GM12878 (cell line): Measurements from ENCODE around the gene CEP126. TPM values are rescaled to one million over a fixed set of nuclear protein-coding genes. Genes with fewer than 3 reads are reported as not detected.

ENCODE experiments used
- ATAC-seq: fragments of 200-7000 bp; cut with Tn5 transposase; 3 replicates; pipeline ENCODE4 v1.9.1; 2020; ENCODE audit warnings: mild to moderate bottlenecking, moderate library complexity
- BruUV-seq: library from RNA; stranded (reverse); fragments of 400-500 nt; replicated peaks from 2 replicates; lab custom pipeline; 2021; lab: Mats Ljungman, UMichigan
- CTCF ChIA-PET: fragments of 300-600 bp; sonication (Branson Sonifier 250); formaldehyde crosslinking; extraction: SDS; loops from one replicate; lab custom pipeline; 2021; ENCODE audit warnings: inconsistent platforms; lab: Yijun Ruan, JAX
- POLR2A ChIA-PET: fragments of 350-600 bp; formaldehyde crosslinking; extraction: SDS; loops from one replicate; lab custom pipeline; 2021; ENCODE audit warnings: inconsistent platforms; lab: Charles Lee
- RAD21 ChIA-PET: fragments of 300-600 bp; sonication (Branson Sonifier 250); formaldehyde crosslinking; loops from one replicate; lab custom pipeline; 2023; ENCODE audit warnings: antibody characterized with exemption; ENCODE audit not compliant: unreplicated experiment; lab: Charles Lee
- SMC1A ChIA-PET: fragments of 300-600 bp; sonication (Branson Sonifier 250); formaldehyde crosslinking; loops from one replicate; lab custom pipeline; 2023; ENCODE audit not compliant: unreplicated experiment, uncharacterized antibody; lab: Charles Lee
- DNase-seq: peaks from one replicate; pipeline ENCODE4 v3.0.0-alpha.2; 2011; ENCODE audit warnings: low read depth, low spot score
- FAIRE-seq: peaks from 3 replicates; lab custom pipeline; 2011; peaks lifted over from hg19 to GRCh38; lab: Jason Lieb, UNC
- H2AFZ ChIP-seq: 2 replicates; pipeline ENCODE4 v1.6.0; 2011; ENCODE audit warnings: low read depth, low read length, control low read depth; ENCODE audit not compliant: control insufficient read depth
- H3K27ac ChIP-seq: 2 replicates; pipeline ENCODE4 v1.5.1; 2011; ENCODE audit warnings: control low read depth; ENCODE audit not compliant: control insufficient read depth, insufficient read depth
- H3K27me3 ChIP-seq, 2 experiments: replicated peaks in 1 of 2; 2 replicates each; pipeline versions ENCODE4 v1.6.0 to v1.6.1; 2011; ENCODE audit warnings: low read length in 1 of 2; ENCODE audit not compliant: control insufficient read depth in 2 of 2, insufficient read depth in 2 of 2
- H3K36me3 ChIP-seq, 2 experiments: 2 replicates each; pipeline ENCODE4 v1.5.1; 2011; ENCODE audit warnings: low read length in 1 of 2; ENCODE audit not compliant: control insufficient read depth in 2 of 2, insufficient read depth in 2 of 2
- H3K4me1 ChIP-seq: 2 replicates; pipeline ENCODE4 v1.6.1; 2011; ENCODE audit warnings: mild to moderate bottlenecking, low read length, moderate library complexity, mixed read lengths; ENCODE audit not compliant: control insufficient read depth, insufficient read depth
- H3K4me2 ChIP-seq: 2 replicates; pipeline ENCODE4 v1.6.0; 2011; ENCODE audit warnings: control low read depth; ENCODE audit not compliant: control insufficient read depth, insufficient read depth
- H3K4me3 ChIP-seq: fragments of 200-600 bp; sonication (generic); 2 replicates; pipeline ENCODE4 v1.5.1; 2016
- H3K79me2 ChIP-seq: 2 replicates; pipeline ENCODE4 v1.6.0; 2011; ENCODE audit warnings: low read length; ENCODE audit not compliant: control insufficient read depth, insufficient read depth
- H3K9ac ChIP-seq: 2 replicates; pipeline ENCODE4 v1.8.0; 2011; ENCODE audit warnings: low read length, control low read depth, mixed read lengths; ENCODE audit not compliant: control insufficient read depth, insufficient read depth
- H3K9me3 ChIP-seq: replicated peaks from 3 replicates; pipeline ENCODE4 v1.5.1; 2011; ENCODE audit warnings: mild to moderate bottlenecking, low read length; ENCODE audit not compliant: control insufficient read depth, insufficient read depth
- H4K20me1 ChIP-seq: 2 replicates; pipeline ENCODE4 v1.6.0; 2011; ENCODE audit not compliant: control insufficient read depth, insufficient read depth
- EED ChIP-seq: sonication (generic); IDR thresholded peaks from 2 replicates; pipeline ENCODE4 v1.6.1; 2016; ENCODE audit warnings: antibody characterized with exemption, low read depth
- IRF4 ChIP-seq: IDR thresholded peaks from 2 replicates; pipeline ENCODE4 v1.6.1; 2011; ENCODE audit warnings: low read depth, low read length
- LARP7 ChIP-seq: fragments of 450-650 bp; IDR thresholded peaks from 2 replicates; pipeline ENCODE4 v1.6.1; 2017; ENCODE audit warnings: mild to moderate bottlenecking
- PAX8 ChIP-seq: fragments of 450-650 bp; IDR thresholded peaks from 2 replicates; pipeline ENCODE4 v1.6.1; 2017; ENCODE audit warnings: mild to moderate bottlenecking, moderate library complexity
- PKNOX1 ChIP-seq: fragments of 450-650 bp; IDR thresholded peaks from 2 replicates; pipeline ENCODE4 v1.6.1; 2016; ENCODE audit warnings: mild to moderate bottlenecking
- POLR2AphosphoS5 ChIP-seq: IDR thresholded peaks from 2 replicates; pipeline ENCODE4 v1.6.1; 2011; ENCODE audit warnings: mild to moderate bottlenecking, low read length, inconsistent platforms
- RAD51 ChIP-seq: fragments of 450-650 bp; IDR thresholded peaks from 2 replicates; pipeline ENCODE4 v1.6.1; 2016; ENCODE audit warnings: moderate library complexity, mild to moderate bottlenecking, inconsistent platforms
- SREBF2 ChIP-seq: IDR thresholded peaks from 2 replicates; pipeline ENCODE4 v1.6.1; 2012; ENCODE audit warnings: mild to moderate bottlenecking, low read length
- ZBTB33 ChIP-seq: fragments of 450-650 bp; IDR thresholded peaks from 2 replicates; pipeline ENCODE4 v1.6.1; 2017; ENCODE audit warnings: mild to moderate bottlenecking
- ZNF622 ChIP-seq: fragments of 450-650 bp; IDR thresholded peaks from 2 replicates; pipeline ENCODE4 v1.6.1; 2017; ENCODE audit warnings: mild to moderate bottlenecking, inconsistent platforms
- ZNF687 ChIP-seq: fragments of 450-650 bp; IDR thresholded peaks from 2 replicates; pipeline ENCODE4 v1.6.1; 2017; ENCODE audit warnings: mild to moderate bottlenecking, moderate library complexity
- WGBS: methylation state at CpG from one replicate; pipeline ENCODE4 v1.1.6; 2016; ENCODE audit warnings: low lambda C conversion rate; ENCODE audit not compliant: insufficient replicate concordance, insufficient coverage; ENCODE audit errors: missing lambda C conversion rate; 5-methylcytosine and 5-hydroxymethylcytosine counted together
- in situ Hi-C: fragments of 300-500 bp; cut with MboI; formaldehyde crosslinking; loops from 9 replicates; pipeline ENCODE4 v1.14.3; 2018; ENCODE audit warnings: mixed read lengths
- intact Hi-C: fragments of 100-400 bp; cut with micrococcal nuclease; formaldehyde crosslinking; loops from one replicate; pipeline ENCODE4 v1.14.2; 2022; ENCODE audit not compliant: unreplicated experiment
- polyA plus RNA-seq, 11 experiments: library from polyadenylated mRNA; depleted of rRNA in 4 of 11; unstranded in 6 of 11; stranded (reverse) in 5 of 11; fragments of >200 nt; fragmentation: Nextera tagmentation in 4 of 11; fragmentation: Illumina TruSeq in 1 of 11; extraction: Ambion mirVana in 4 of 11; extraction: Trizol in 1 of 11; gene quantifications; 1 replicate in 1 of 11; 2 replicates in 10 of 11; pipeline versions ENCODE4 v1.2.1 to v1.2.3, GENCODE V29; 2011 to 2016; ENCODE audit warnings: inconsistent platforms in 2 of 11, missing spikeins in 2 of 11, low read depth in 1 of 11
- total RNA-seq, 4 experiments: library from RNA; depleted of rRNA in 3 of 4; stranded (reverse); fragments of >200 nt in 3 of 4; fragmentation: Illumina TruSeq in 1 of 4; extraction: Trizol in 1 of 4; gene quantifications; 2 replicates each; pipeline versions ENCODE4 v1.2.1 to v1.2.3, GENCODE V29; 2013 to 2021
- TF ChIP-seq, protein P1 (sequence below): fragments of 150-350 bp; IDR thresholded peaks from 2 replicates; pipeline ENCODE4 v1.6.1; 2014; ENCODE audit warnings: mild to moderate bottlenecking, low read depth, low read length

The CEP126 gene
- total and polyA plus RNA-seq, 10 of the 15 experiments (the other 5 are each of a cell fraction or from before 2014, with no cell fraction given) = 0.01 TPM; not detected in 8

GRCh38 chr11:101881586-101881985 is 33.2 kb upstream of the CEP126 start (continued):
- TF ChIP-seq ZBTB33 = no peak
- TF ChIP-seq, protein P1, sequence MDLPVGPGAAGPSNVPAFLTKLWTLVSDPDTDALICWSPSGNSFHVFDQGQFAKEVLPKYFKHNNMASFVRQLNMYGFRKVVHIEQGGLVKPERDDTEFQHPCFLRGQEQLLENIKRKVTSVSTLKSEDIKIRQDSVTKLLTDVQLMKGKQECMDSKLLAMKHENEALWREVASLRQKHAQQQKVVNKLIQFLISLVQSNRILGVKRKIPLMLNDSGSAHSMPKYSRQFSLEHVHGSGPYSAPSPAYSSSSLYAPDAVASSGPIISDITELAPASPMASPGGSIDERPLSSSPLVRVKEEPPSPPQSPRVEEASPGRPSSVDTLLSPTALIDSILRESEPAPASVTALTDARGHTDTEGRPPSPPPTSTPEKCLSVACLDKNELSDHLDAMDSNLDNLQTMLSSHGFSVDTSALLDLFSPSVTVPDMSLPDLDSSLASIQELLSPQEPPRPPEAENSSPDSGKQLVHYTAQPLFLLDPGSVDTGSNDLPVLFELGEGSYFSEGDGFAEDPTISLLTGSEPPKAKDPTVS = no peak

DNA sequence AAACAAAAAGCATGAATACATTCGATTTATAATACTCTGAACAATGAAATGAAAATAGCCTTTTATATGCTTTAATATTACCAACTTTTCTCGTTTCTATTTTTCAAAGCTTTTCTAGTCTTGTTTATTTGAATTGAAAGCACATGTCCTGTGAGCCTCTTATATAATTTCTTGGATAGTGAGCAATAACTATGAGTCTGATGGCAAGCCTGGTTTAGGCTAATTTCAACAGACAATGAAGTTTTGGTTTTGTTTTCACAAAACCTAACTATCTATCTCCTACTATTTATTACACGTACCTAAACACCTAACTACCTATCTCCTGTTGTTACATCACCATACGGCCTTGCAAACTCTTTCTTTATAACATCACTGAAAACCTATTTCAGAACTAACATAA is 29.2 kb upstream of the CEP126 start:
- no peaks in the 10 kb centered on the region for H3K27me3 ChIP-seq
- DNase-seq = no peak
- H3K79me2 ChIP-seq = no peaks in the 10 kb centered on the region
- RAD21 ChIA-PET = no interaction called here
- no peak overlapping the region for H2AFZ ChIP-seq
- TF ChIP-seq EED = no peak
- TF ChIP-seq SREBF2 = no peak
- TF ChIP-seq PKNOX1 = no peak
- TF ChIP-seq ZNF687 = no peak
- no peak for TF ChIP-seq IRF4
- TF ChIP-seq LARP7 = no peak
- TF ChIP-seq ZNF622 = no peak
- no peak for TF ChIP-seq PAX8
- no peak for TF ChIP-seq RAD51
- no peak for TF ChIP-seq ZBTB33
- TF ChIP-seq POLR2AphosphoS5 = no peak
- H3K4me1 ChIP-seq = no peaks in the 10 kb centered on the region
- H4K20me1 ChIP-seq = no peaks in the 10 kb centered on the region
- no peaks in the 10 kb centered on the region for H3K9me3 ChIP-seq
- no peak for FAIRE-seq
- H3K9ac ChIP-seq = no peak overlapping the region
- in situ Hi-C loops = no loop called here
- no peak overlapping the region for H3K4me3 ChIP-seq
- 17% methylated on average over 4 of the region's 4 CpGs for WGBS
- intact Hi-C loops = no loop called here
- no peaks in the 10 kb centered on the region for H3K36me3 ChIP-seq
- CTCF ChIA-PET = no interaction called here
- POLR2A ChIA-PET = no interaction called here
- no peak overlapping the region for H3K27ac ChIP-seq
- ATAC-seq = no peak
- no TSS peak for BruUV-seq
- no peak overlapping the region for H3K4me2 ChIP-seq
- SMC1A ChIA-PET = interaction anchor here (0.6 kb wide), 1 partner anchor 456 kb away, joined by 3 read pairs; no protein-coding TSS in a partner anchor
